OCI-LY1 (cell line): ENCODE results near the gene DEPDC5.

Source experiments
- H2AFZ ChIP-seq: fragments of 200-600 bp; sonication (generic), shearing (Covaris generic); 2 replicates; pipeline ENCODE4 v1.6.0; 2014; ENCODE audit warnings: antibody characterized with exemption, mild to moderate bottlenecking, low read length
- H3F3A ChIP-seq: fragments of 200-600 bp; sonication (generic), shearing (Covaris generic); 2 replicates; pipeline ENCODE4 v1.6.0; 2014; ENCODE audit warnings: mild to moderate bottlenecking, antibody characterized with exemption, low read length, moderate library complexity; ENCODE audit not compliant: insufficient read depth
- H3K27ac ChIP-seq: fragments of 200-600 bp; sonication (generic); 2 replicates; pipeline ENCODE4 v1.5.1; 2014; ENCODE audit warnings: low read length, mixed run types, mild to moderate bottlenecking, low read depth; ENCODE audit not compliant: poor library complexity, severe bottlenecking
- H3K27me3 ChIP-seq: fragments of 200-600 bp; sonication (generic); 2 replicates; pipeline ENCODE4 v1.6.0; 2014; ENCODE audit warnings: antibody characterized with exemption, mild to moderate bottlenecking, low read length, moderate library complexity; ENCODE audit not compliant: insufficient read depth
- H3K36me3 ChIP-seq: fragments of 200-600 bp; sonication (generic); 2 replicates; pipeline ENCODE4 v1.6.1; 2014; ENCODE audit warnings: mild to moderate bottlenecking, antibody characterized with exemption, low read length, moderate library complexity, mixed read lengths; ENCODE audit not compliant: insufficient read depth
- H3K4me1 ChIP-seq: fragments of 200-600 bp; sonication (generic); 2 replicates; pipeline ENCODE4 v1.5.1; 2014; ENCODE audit warnings: mild to moderate bottlenecking, low read length, moderate library complexity; ENCODE audit not compliant: insufficient read depth, severe bottlenecking
- H3K4me2 ChIP-seq: fragments of 200-600 bp; sonication (generic), shearing (Covaris generic); 2 replicates; pipeline ENCODE4 v1.6.1; 2014; ENCODE audit warnings: low read length
- H3K4me3 ChIP-seq: fragments of 200-600 bp; sonication (generic); 2 replicates; pipeline ENCODE4 v1.5.1; 2014; ENCODE audit warnings: low read length, low read depth, mild to moderate bottlenecking, mixed read lengths; ENCODE audit not compliant: poor library complexity, severe bottlenecking
- H3K79me2 ChIP-seq: fragments of 200-600 bp; shearing (Covaris generic); 2 replicates; pipeline ENCODE4 v1.6.1; 2016; ENCODE audit warnings: mixed run types, low read length, mixed read lengths; ENCODE audit not compliant: insufficient read depth
- H3K9ac ChIP-seq: fragments of 200-600 bp; sonication (generic), shearing (Covaris generic); 2 replicates; pipeline ENCODE4 v1.6.1; 2014; ENCODE audit warnings: mild to moderate bottlenecking, low read length, mixed read lengths
- H3K9me2 ChIP-seq: fragments of 200-600 bp; sonication (generic), shearing (Covaris generic); 2 replicates; pipeline ENCODE4 v1.6.1; 2014; ENCODE audit warnings: low read depth, mild to moderate bottlenecking, low read length, mixed read lengths
- H3K9me3 ChIP-seq: fragments of 200-600 bp; shearing (Covaris generic); 2 replicates; pipeline ENCODE4 v1.6.1; 2014; ENCODE audit warnings: low read length, mixed read lengths
- H4K20me1 ChIP-seq: fragments of 200-600 bp; sonication (generic), shearing (Covaris generic); 2 replicates; pipeline ENCODE4 v1.6.0; 2016; ENCODE audit warnings: mild to moderate bottlenecking, low read length; ENCODE audit not compliant: insufficient read depth
- EZH2 ChIP-seq: fragments of 200-600 bp; sonication (generic), shearing (Covaris generic); IDR thresholded peaks from 2 replicates; pipeline ENCODE4 v1.8.0; 2017; ENCODE audit warnings: borderline replicate concordance, mixed run types, mild to moderate bottlenecking, antibody characterized with exemption, low read length, moderate library complexity, mixed read lengths
- TF ChIP-seq, protein P1 (sequence below): fragments of 200-600 bp; sonication (generic), shearing (Covaris generic); IDR thresholded peaks from 2 replicates; pipeline ENCODE4 v1.5.1; 2017; ENCODE audit warnings: mild to moderate bottlenecking, antibody characterized with exemption, low read length, moderate library complexity, mixed read lengths

Gene DEPDC5

GRCh38 chr22:31749636-31750364, 4.0 kb upstream of the DEPDC5 start, which contains the start of gene PRR14L:
Gene PRR14L (minus strand): TSS chr22:31750132. CDS start chr22:31738860, 11,272 bp downstream.
- Histone ChIP-seq H3F3A (peaks cover 8% of the 10 kb centered on the region), H4K20me1 (no peaks in the 10 kb centered on the region), H3K9me2 (no peaks in the 10 kb centered on the region), H3K9me3 (no peaks in the 10 kb centered on the region), H2AFZ (no peak within 1 kb of the TSS), H3K4me1 (peaks cover 50% of the 10 kb centered on the region), H3K27ac (peak within 1 kb of the TSS; percentile 72), H3K9ac (peak within 1 kb of the TSS; percentile 98), H3K79me2 (peaks cover 45% of the 10 kb centered on the region), H3K4me2 (peak within 1 kb of the TSS; percentile 100), H3K4me3 (peak within 1 kb of the TSS; percentile 90), H3K36me3 (peaks cover 24% of the 10 kb centered on the region; the same call in 1 of the 2 replicates), H3K27me3 (no peaks in the 10 kb centered on the region)
- TF ChIP-seq EZH2, result no peak
- TF ChIP-seq, protein P1, sequence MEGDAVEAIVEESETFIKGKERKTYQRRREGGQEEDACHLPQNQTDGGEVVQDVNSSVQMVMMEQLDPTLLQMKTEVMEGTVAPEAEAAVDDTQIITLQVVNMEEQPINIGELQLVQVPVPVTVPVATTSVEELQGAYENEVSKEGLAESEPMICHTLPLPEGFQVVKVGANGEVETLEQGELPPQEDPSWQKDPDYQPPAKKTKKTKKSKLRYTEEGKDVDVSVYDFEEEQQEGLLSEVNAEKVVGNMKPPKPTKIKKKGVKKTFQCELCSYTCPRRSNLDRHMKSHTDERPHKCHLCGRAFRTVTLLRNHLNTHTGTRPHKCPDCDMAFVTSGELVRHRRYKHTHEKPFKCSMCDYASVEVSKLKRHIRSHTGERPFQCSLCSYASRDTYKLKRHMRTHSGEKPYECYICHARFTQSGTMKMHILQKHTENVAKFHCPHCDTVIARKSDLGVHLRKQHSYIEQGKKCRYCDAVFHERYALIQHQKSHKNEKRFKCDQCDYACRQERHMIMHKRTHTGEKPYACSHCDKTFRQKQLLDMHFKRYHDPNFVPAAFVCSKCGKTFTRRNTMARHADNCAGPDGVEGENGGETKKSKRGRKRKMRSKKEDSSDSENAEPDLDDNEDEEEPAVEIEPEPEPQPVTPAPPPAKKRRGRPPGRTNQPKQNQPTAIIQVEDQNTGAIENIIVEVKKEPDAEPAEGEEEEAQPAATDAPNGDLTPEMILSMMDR, result no peak

DNA sequence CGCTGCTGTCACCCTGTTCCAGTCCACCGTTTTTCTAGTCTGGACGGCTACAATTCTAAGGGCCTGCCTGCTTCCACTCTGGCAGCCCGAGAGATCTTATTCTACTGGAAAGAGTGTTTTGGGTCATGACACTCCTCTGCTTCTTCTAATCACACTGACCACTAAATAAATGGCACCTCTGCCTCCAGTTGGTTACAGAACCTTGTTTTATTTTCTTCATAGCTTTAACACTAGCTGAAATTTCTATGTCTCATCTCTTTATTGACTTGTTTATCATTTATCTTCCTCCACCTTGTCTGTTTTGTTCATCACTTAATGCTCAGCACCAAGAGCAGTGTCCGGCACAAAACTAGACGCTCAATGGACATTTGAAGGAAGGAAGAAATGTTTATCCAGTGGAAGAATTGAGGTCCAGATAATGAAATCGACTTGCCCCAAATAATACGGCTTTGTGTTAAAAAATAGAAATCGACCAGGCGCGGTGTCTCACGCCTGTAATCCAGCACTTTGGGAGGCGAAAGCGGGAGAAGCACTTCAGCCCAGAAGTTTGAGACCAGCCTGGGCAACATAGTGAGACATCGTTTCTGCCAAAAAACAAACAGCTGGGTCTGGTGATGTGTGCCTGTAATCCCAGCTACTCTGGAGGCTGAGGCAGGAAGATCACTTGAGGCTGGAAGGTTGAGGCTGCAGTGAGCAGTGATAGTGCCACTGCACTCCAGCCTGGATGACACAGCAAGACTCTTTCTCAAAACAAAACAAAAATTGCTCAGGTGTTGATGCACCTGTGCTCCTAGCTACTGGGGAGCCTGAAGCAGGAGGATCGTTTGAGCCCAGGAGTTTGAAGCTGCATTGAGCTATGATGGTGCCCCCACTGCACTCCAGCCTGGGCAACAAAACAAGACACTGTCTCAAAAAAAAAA, 3.2 kb upstream of the DEPDC5 start:
- peak overlapping the region; percentile 65 for H3K9ac ChIP-seq
- H3K4me2 ChIP-seq, result peak overlapping the region; percentile 71
- peaks cover 8% of the 10 kb centered on the region for H3F3A ChIP-seq
- no peaks in the 10 kb centered on the region for H3K27me3 ChIP-seq
- H3K9me2 ChIP-seq, result no peaks in the 10 kb centered on the region
- H3K4me3 ChIP-seq, result peak overlapping the region; percentile 48
- peaks cover 23% of the 10 kb centered on the region; the same call in 1 of the 2 replicates for H3K36me3 ChIP-seq
- peak overlapping the region; percentile 70 for H3K27ac ChIP-seq
- H3K79me2 ChIP-seq, result peaks cover 50% of the 10 kb centered on the region
- no peaks in the 10 kb centered on the region for H4K20me1 ChIP-seq
- H3K4me1 ChIP-seq, result peaks cover 57% of the 10 kb centered on the region
- H3K9me3 ChIP-seq, result no peaks in the 10 kb centered on the region
- H2AFZ ChIP-seq, result no peak overlapping the region
- TF ChIP-seq EZH2, result no peak
- TF ChIP-seq, protein P1, result no peak

DNA sequence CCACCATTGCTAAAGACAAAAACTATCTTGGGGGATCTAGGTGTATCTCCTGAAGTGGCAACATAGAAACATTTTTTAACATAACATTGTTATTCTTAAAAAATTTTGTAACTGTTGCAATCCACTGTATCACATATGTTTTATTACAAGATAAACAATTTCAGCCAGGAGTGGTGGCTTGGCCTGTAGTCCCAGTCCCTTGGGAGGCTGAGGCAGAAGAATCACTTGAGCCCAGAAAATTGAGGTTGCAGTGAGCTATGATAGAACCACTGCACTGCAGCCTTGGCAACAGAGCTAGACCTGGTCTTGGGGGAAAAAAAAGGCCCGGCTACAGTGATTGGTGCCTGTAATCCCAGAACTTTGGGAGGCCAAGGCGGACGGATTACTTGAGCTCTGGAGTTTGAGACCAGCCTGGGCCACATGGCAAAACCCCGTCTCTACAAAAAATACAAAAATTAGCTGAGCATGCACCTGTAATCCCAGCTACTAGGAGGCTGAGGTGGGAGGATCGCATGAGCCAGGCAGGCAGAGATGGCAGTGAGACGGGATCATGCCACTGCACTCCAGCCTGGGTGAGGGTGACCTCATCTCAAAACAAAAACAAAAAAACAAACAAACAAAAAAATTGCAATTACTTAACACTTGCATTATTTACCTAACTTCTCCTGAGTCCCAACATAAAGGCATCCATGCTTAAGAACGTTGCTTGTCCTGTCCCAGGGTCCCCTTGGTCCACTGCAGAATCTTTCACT, 1.5 kb upstream of the DEPDC5 start:
- Histone ChIP-seq H3K4me2 (peak overlapping the region; percentile 85), H3K27me3 (no peaks in the 10 kb centered on the region), H4K20me1 (no peaks in the 10 kb centered on the region), H3K9ac (peak overlapping the region; percentile 93), H3K4me1 (peaks cover 57% of the 10 kb centered on the region), H3K9me3 (no peaks in the 10 kb centered on the region), H3K36me3 (peaks cover 21% of the 10 kb centered on the region; the same call in 1 of the 2 replicates), H2AFZ (no peak overlapping the region), H3F3A (peaks cover 8% of the 10 kb centered on the region), H3K9me2 (no peaks in the 10 kb centered on the region), H3K27ac (peak overlapping the region; percentile 94), H3K79me2 (peaks cover 40% of the 10 kb centered on the region), H3K4me3 (no peak overlapping the region)
- TF ChIP-seq, protein P1, result no peak
- no peak for TF ChIP-seq EZH2
